NCI-H2107 treated with DMSO at 0.1 percent for 48 hours (cell line): ENCODE data around the gene VAMP1.
"Not testable (repeated sequence)": the region's sequence is repeated elsewhere in the genome, so short reads cannot be mapped to it uniquely, and the experiment has no call there.

Experiments used
- DNase-seq: peaks from one replicate; lab custom pipeline; 2025; ENCODE audit not compliant: unreplicated experiment; lab: John Stamatoyannopoulos, UW

The VAMP1 gene

GRCh38 chr12:6470375-6471163 is at the start of gene VAMP1:
Gene VAMP1, minus strand, starts transcription at chr12:6470677. Its CDS starts 146 bp downstream, at chr12:6470531.
- DNase-seq: peak; percentile 99

- DNase-seq: no peak
Measured at GRCh38 chr12:6520186-6520585, 49.7 kb upstream of the VAMP1 start.

- no peak for DNase-seq
Measured at GRCh38 chr12:6508087-6508486, 37.6 kb upstream of the VAMP1 start.

- DNase-seq: no peak
Measured at GRCh38 chr12:6507102-6507998, 36.9 kb upstream of the VAMP1 start.

GRCh38 chr12:6500466-6500865 is 30.0 kb upstream of the VAMP1 start:
- DNase-seq: no peak

- not testable (repeated sequence) for DNase-seq
Measured at GRCh38 chr12:6497291-6497690, 26.8 kb upstream of the VAMP1 start.

- DNase-seq: no peak
Measured at GRCh38 chr12:6494968-6495367, 24.5 kb upstream of the VAMP1 start.

- no peak for DNase-seq
Measured at GRCh38 chr12:6494258-6494743, 23.8 kb upstream of the VAMP1 start.

- DNase-seq: peak; percentile 93
Measured at GRCh38 chr12:6493497-6494257, 23.2 kb upstream of the VAMP1 start, which contains the start of gene NCAPD2. Gene NCAPD2, plus strand, starts transcription at chr12:6494102. Its CDS starts 997 bp downstream, at chr12:6495099.

- peak; percentile 93 for DNase-seq
Measured at GRCh38 chr12:6492838-6493496, 22.5 kb upstream of the VAMP1 start, which contains the start of gene MRPL51. Gene MRPL51, minus strand, starts transcription at chr12:6493262. Its CDS starts 126 bp downstream, at chr12:6493136.

GRCh38 chr12:6490673-6491072 is 20.2 kb upstream of the VAMP1 start:
- not testable (repeated sequence) for DNase-seq

GRCh38 chr12:6489449-6489848 is 19.0 kb upstream of the VAMP1 start:
- DNase-seq: no peak

GRCh38 chr12:6488240-6488639 is 17.8 kb upstream of the VAMP1 start:
- DNase-seq: no peak

GRCh38 chr12:6478416-6478815 is 7.9 kb upstream of the VAMP1 start:
- DNase-seq: no peak

GRCh38 chr12:6477601-6478377 is 7.3 kb upstream of the VAMP1 start:
- DNase-seq: not testable (repeated sequence)

GRCh38 chr12:6476489-6476888 is 6.0 kb upstream of the VAMP1 start:
- no peak for DNase-seq

GRCh38 chr12:6475233-6475975 is 4.9 kb upstream of the VAMP1 start:
- DNase-seq: not testable (repeated sequence)

GRCh38 chr12:6472491-6472890 is 2.0 kb upstream of the VAMP1 start:
- no peak for DNase-seq

GRCh38 chr12:6471989-6472360 is 1.5 kb upstream of the VAMP1 start:
- no peak for DNase-seq
